ENCODE measurements around the gene EXD3.

DNA sequence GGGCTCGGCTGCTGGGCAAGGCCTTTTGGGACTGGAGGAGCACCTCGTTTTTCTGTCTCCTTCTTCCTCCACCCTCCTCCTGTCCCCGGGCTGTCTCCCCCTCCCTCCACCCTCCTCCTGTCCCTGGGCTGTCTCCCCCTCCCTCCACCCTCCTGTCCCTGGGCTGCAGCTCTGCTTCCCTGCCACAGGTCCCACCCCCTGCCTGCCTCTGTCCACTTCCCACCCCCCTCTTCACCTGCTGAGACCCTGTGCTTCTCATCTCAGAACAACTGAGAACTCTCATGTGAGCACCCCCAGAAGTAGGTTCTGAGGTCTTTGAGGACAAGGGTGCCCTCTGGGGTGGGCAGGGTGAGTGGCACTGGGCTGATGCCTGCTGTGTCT is 151.3 kb downstream of the EXD3 start:
- TF ChIP-seq REST (IDR thresholded peaks at IDR 0.05; ENCODE audit: low read depth) (no peak), TAF1 (IDR thresholded peaks at IDR 0.05; ENCODE audit: low read depth) (no peak), CEBPB (IDR thresholded peaks at IDR 0.05) (no peak), YY1 (IDR thresholded peaks at IDR 0.05; ENCODE audit: low read depth) (no peak), CREB1 (IDR thresholded peaks at IDR 0.05; ENCODE audit: low read depth) (no peak), TEAD4 (IDR thresholded peaks at IDR 0.05) (no peak)
- TF ChIP-seq, protein P1, sequence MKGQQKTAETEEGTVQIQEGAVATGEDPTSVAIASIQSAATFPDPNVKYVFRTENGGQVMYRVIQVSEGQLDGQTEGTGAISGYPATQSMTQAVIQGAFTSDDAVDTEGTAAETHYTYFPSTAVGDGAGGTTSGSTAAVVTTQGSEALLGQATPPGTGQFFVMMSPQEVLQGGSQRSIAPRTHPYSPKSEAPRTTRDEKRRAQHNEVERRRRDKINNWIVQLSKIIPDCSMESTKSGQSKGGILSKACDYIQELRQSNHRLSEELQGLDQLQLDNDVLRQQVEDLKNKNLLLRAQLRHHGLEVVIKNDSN (IDR thresholded peaks at IDR 0.05) = no peak

All from Ishikawa (cell line).